Stimulated activated CD8-positive, alpha-beta memory T cell treated with anti-CD3 and anti-CD28 coated beads, Interleukin-15, amount 100 ng/mL, for 4 hours (primary cell): ENCODE measurements around the gene ISM1.

Experiments
- DNase-seq, 2 donors: peaks; one replicate each; pipeline ENCODE4 v3.0.0-alpha.2; 2020; ENCODE audit warnings: low read depth in 2 of 2

Gene ISM1

GRCh38 chr20:13283869-13284829, 63.1 kb downstream of the ISM1 start:
- DNase-seq, result no peak

GRCh38 chr20:13284830-13285229, 63.8 kb downstream of the ISM1 start:
- no peak for DNase-seq

GRCh38 chr20:13285408-13285807, 64.3 kb downstream of the ISM1 start:
- DNase-seq, result no peak

- no peak for DNase-seq
Observed at GRCh38 chr20:13286052-13286451, 65.0 kb downstream of the ISM1 start.

GRCh38 chr20:13286607-13287006, 65.5 kb downstream of the ISM1 start:
- DNase-seq, result no peak

GRCh38 chr20:13288357-13288756, 67.3 kb downstream of the ISM1 start:
- no peak for DNase-seq

- DNase-seq, result no peak
Observed at GRCh38 chr20:13289031-13289430, 68.0 kb downstream of the ISM1 start.

GRCh38 chr20:13290724-13291123, 69.7 kb downstream of the ISM1 start:
- no peak for DNase-seq

- no peak for DNase-seq
Observed at GRCh38 chr20:13291157-13291556, 70.1 kb downstream of the ISM1 start.

- DNase-seq, result no peak
Observed at GRCh38 chr20:13292201-13292885, 71.3 kb downstream of the ISM1 start.

- no peak for DNase-seq
Observed at GRCh38 chr20:13294522-13294921, 73.4 kb downstream of the ISM1 start.

- no peak for DNase-seq
Observed at GRCh38 chr20:13295637-13296036, 74.6 kb downstream of the ISM1 start.

- no peak for DNase-seq
Observed at GRCh38 chr20:13296070-13296469, 75.0 kb downstream of the ISM1 start.

- DNase-seq, result no peak
Observed at GRCh38 chr20:13297147-13297899, 76.2 kb downstream of the ISM1 start.

GRCh38 chr20:13298692-13299373, 77.8 kb downstream of the ISM1 start:
- no peak for DNase-seq

GRCh38 chr20:13299401-13299800, 78.3 kb downstream of the ISM1 start:
- no peak for DNase-seq

GRCh38 chr20:13301596-13301995, 80.5 kb downstream of the ISM1 start:
- DNase-seq, result no peak

- no peak for DNase-seq
Observed at GRCh38 chr20:13302647-13303450, 81.8 kb downstream of the ISM1 start.

- DNase-seq, result no peak
Observed at GRCh38 chr20:13305284-13305683, 84.2 kb downstream of the ISM1 start.

- no peak for DNase-seq
Observed at GRCh38 chr20:13307562-13308163, 86.6 kb downstream of the ISM1 start.
